CMK (cell line): ENCODE data around the gene MAP1LC3B2.

ENCODE experiments used
- DNase-seq: peaks from one replicate; pipeline ENCODE4 v3.0.0-alpha.2; 2010; ENCODE audit warnings: low read depth

Gene MAP1LC3B2

GRCh38 chr12:116615141-116615861 is 56.1 kb downstream of the MAP1LC3B2 start:
- DNase-seq = no peak

- no peak for DNase-seq
These were observed 57.5 kb downstream of the MAP1LC3B2 start for GRCh38 chr12:116616536-116617248.

- no peak for DNase-seq
These were observed 60.1 kb downstream of the MAP1LC3B2 start for GRCh38 chr12:116619246-116619645.

GRCh38 chr12:116620124-116620491 is 60.9 kb downstream of the MAP1LC3B2 start:
- DNase-seq = no peak

- DNase-seq = no peak
These were observed 61.5 kb downstream of the MAP1LC3B2 start for GRCh38 chr12:116620492-116621191.

GRCh38 chr12:116621194-116621593 is 62.0 kb downstream of the MAP1LC3B2 start:
- DNase-seq = no peak

- DNase-seq = no peak
These were observed 65.3 kb downstream of the MAP1LC3B2 start for GRCh38 chr12:116624516-116624915.

- no peak for DNase-seq
These were observed 67.0 kb downstream of the MAP1LC3B2 start for GRCh38 chr12:116626153-116626552.
